ENCODE measurements around the gene MN1. TPM values are rescaled to one million over a fixed set of nuclear protein-coding genes. Genes with fewer than 3 reads are reported as not detected.

The MN1 gene
- total and polyA plus RNA-seq, 2 of the 4 experiments (the other 2 are of a cell fraction), result 0.36 to 1.3 TPM

DNA sequence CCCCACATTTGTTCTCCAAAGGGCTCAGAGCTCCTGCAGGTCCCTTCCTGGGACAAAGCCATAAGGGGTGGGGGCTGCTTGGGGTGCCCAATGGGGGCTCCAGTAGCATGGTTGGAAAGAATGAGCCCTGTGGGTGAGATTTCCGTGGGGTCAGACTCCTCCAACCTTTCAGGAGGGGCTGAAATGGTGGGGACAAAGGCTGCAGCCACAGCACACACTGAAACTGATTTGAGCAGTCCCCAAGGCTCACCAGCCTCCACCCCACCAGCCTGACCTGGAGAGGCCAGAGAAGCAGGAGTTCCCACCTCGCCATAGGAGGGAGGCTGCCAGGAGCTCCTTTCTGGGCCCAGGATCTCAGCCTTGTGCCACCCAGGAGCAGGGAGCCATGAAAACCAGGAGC is 69.2 kb downstream of the MN1 start:
- ATAC-seq (ENCODE audit: low read depth) (no peak), DNase-seq (no peak)
- Histone ChIP-seq H3K4me3 (ENCODE audit: insufficient read depth, low read depth, low read length) (no peak overlapping the region), H3K27me3 (ENCODE audit: control insufficient read depth, insufficient read depth, low read length) (peaks cover 23% of the 10 kb centered on the region), H4K5ac (ENCODE audit: low read depth, low read length) (no peak overlapping the region), H3K27ac (ENCODE audit: insufficient read depth, low read length) (no peak overlapping the region), H3K23ac (ENCODE audit: low read depth, low read length) (no peak overlapping the region), H2BK120ac (ENCODE audit: low read depth, low read length) (no peak overlapping the region), H3K4me1 (ENCODE audit: control insufficient read depth, insufficient read depth, low read length) (no peaks in the 10 kb centered on the region; the same call in 1 of the 2 replicates), H3K4me2 (ENCODE audit: low read depth, low read length) (no peak overlapping the region), H2AK9ac (replicated peaks; ENCODE audit: low read depth, low read length, poor library complexity) (no peak overlapping the region), H2AFZ (replicated peaks; ENCODE audit: low read length, poor library complexity) (no peak overlapping the region), H4K8ac (ENCODE audit: low read depth in 2 of 2, low read length in 2 of 2) (no peak overlapping the region), H4K20me1 (ENCODE audit: insufficient read depth, low read length) (no peaks in the 10 kb centered on the region), H3K9me3 (ENCODE audit: control insufficient read depth, insufficient read depth, low read length) (peaks cover 2% of the 10 kb centered on the region; the same call in 1 of the 2 replicates), H2AK5ac (ENCODE audit: low read depth, low read length) (no peak overlapping the region), H2BK15ac (ENCODE audit: low read depth, low read length) (no peak overlapping the region), H2BK20ac (ENCODE audit: low read depth, low read length) (no peak overlapping the region), H3K4ac (ENCODE audit: low read depth, low read length) (no peak overlapping the region), H2BK5ac (ENCODE audit: low read depth, low read length, poor library complexity, severe bottlenecking) (no peak overlapping the region), H3K18ac (ENCODE audit: low read depth, low read length) (no peak overlapping the region), H3K36me3 (ENCODE audit: control insufficient read depth, insufficient read depth, low read length) (no peaks in the 10 kb centered on the region), H3K56ac (ENCODE audit: extremely low read depth, insufficient read depth, low read length) (no peak overlapping the region), H3K9me1 (ENCODE audit: insufficient read depth, low read length) (peaks cover 8% of the 10 kb centered on the region; the same call in 1 of the 2 replicates), H3K14ac (replicated peaks; ENCODE audit: low read depth, low read length) (no peak overlapping the region), H3K9ac (ENCODE audit: low read depth, low read length) (no peak overlapping the region), H3K79me1 (ENCODE audit: low read depth in 1 of 2, low read length in 2 of 2) (no peaks in the 10 kb centered on the region), H4K91ac (ENCODE audit: insufficient read depth, low read depth, low read length) (no peak overlapping the region)
- dilution Hi-C loops (cut with HindIII; ENCODE audit: low sequenced_read_pairs, unreplicated experiment), result no loop called here
- ChIA-PET CTCF (no interaction called here), POLR2A (ENCODE audit: unreplicated experiment) (no interaction called here)
- no TSS peak for BruUV-seq (replicated peaks)
- TF ChIP-seq POLR2A (IDR thresholded peaks at IDR 0.05; ENCODE audit: low read depth, low read length), result no peak
- TF ChIP-seq CHD1 (IDR thresholded peaks at IDR 0.05; ENCODE audit: low read depth, low read length), result no peak
- no peak for TF ChIP-seq FOS (IDR thresholded peaks at IDR 0.05; ENCODE audit: low read depth, low read length)
- no peak for TF ChIP-seq MAZ (IDR thresholded peaks at IDR 0.05; ENCODE audit: borderline replicate concordance, low read depth, low read length)
- no peak for TF ChIP-seq CEBPB (IDR thresholded peaks at IDR 0.05; ENCODE audit: low read depth, low read length)
- intact Hi-C loops (cut with micrococcal nuclease), result no loop called here
- in situ Hi-C loops (cut with MboI; ENCODE audit: low sequenced_read_pairs), result no loop called here
- WGBS, 2 experiments (ENCODE audit: extremely low coverage in 2 of 2, insufficient read length in 1 of 2), result no CpG with 5 or more reads among the region's 2 CpGs
